K562 (cell line): ENCODE results near the gene UNC13A.

ENCODE experiments used
- EGR1 ChIP-seq: fragments of 450-650 bp; conservative IDR thresholded peaks from 2 replicates; pipeline ENCODE4 v1.6.1; 2017; ENCODE audit warnings: mild to moderate bottlenecking
- EP300 ChIP-seq: IDR thresholded peaks from 2 replicates; pipeline ENCODE4 v1.6.1; 2012; ENCODE audit warnings: low read length, improper control_type of control experiment
- JUND ChIP-seq, 2 experiments: IDR thresholded peaks; 2 replicates in 1 of 2; 3 replicates in 1 of 2; pipeline ENCODE4 v1.6.1; 2011; ENCODE audit warnings: borderline replicate concordance in 2 of 2, low read depth in 2 of 2, low read length in 2 of 2, improper control_type of control experiment in 1 of 2, missing biosample characterization in 1 of 2, missing genetic modification characterization in 1 of 2, missing genetic modification reagents in 1 of 2
- NFIC ChIP-seq: fragments of 450-650 bp; IDR thresholded peaks from 2 replicates; pipeline ENCODE4 v1.6.1; 2017; ENCODE audit warnings: mild to moderate bottlenecking, inconsistent platforms
- NONO ChIP-seq, 2 experiments: fragments of 200-400 bp in 1 of 2; fragments of 450-650 bp in 1 of 2; formaldehyde crosslinking in 1 of 2; IDR thresholded peaks; 2 replicates each; pipeline ENCODE4 v1.6.1; 2017; ENCODE audit warnings: low read depth in 2 of 2, mild to moderate bottlenecking in 2 of 2, moderate library complexity in 2 of 2, low read length in 1 of 2
- POLR2AphosphoS5 ChIP-seq: IDR thresholded peaks from 2 replicates; pipeline ENCODE4 v1.6.1; 2011; ENCODE audit warnings: mild to moderate bottlenecking, low read depth, low read length, moderate library complexity; ENCODE audit not compliant: control insufficient read depth, insufficient read depth
- RFX5 ChIP-seq: IDR thresholded peaks from 2 replicates; pipeline ENCODE4 v1.6.1; 2011; ENCODE audit warnings: low read depth, mild to moderate bottlenecking, improper control_type of control experiment, low read length
- TEAD4 ChIP-seq, 2 experiments: sonication (generic) in 1 of 2; formaldehyde crosslinking in 1 of 2; IDR thresholded peaks; 2 replicates each; pipeline versions ENCODE4 v1.6.1 to v1.8.0; 2012 to 2022; ENCODE audit warnings: borderline replicate concordance in 1 of 2, inconsistent platforms in 1 of 2, low read length in 1 of 2, mild to moderate bottlenecking in 1 of 2, missing genetic modification reagents in 1 of 2
- XRCC3 ChIP-seq: fragments of 450-650 bp; IDR thresholded peaks from 2 replicates; pipeline ENCODE4 v1.6.1; 2017; ENCODE audit warnings: mild to moderate bottlenecking, moderate library complexity
- ZNF174 ChIP-seq: fragments of 250-450 bp; sonication (Bioruptor Pico); IDR thresholded peaks from 2 replicates; pipeline ENCODE4 v1.4.0; 2020; ENCODE audit warnings: mild to moderate bottlenecking

DNA sequence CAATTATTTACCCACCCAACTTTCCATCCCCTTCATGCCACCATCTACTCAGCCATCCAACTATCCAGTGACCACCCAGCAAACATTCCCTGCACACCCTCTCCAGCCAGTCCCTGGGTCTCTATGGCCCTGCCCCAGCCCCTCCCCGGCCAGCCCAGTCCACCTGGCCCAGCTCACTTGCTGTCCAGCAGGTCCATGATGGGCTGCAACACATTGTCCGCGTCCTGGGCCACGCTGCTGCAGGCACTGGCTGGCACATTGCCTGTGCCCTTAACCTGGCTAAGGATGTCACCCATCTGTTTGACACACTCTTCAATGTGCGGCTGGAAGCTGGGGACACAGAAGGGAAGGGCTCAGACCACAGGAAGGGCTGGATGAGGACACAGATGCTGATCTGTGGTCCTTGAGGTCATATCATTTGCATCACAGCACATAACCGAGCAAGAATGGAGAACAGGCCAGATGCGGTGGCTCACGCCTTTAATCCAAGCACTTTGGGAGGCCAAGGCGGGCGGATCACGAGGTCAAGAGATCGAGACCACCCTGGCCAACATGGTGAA lies 61.6 kb downstream of the UNC13A start:
- TF ChIP-seq ZNF174 (CRISPR knock-in tag) (no peak), JUND (IDR thresholded peaks at IDR 0.05; ENCODE audit: borderline replicate concordance, low read depth, low read length) (no peak), JUND (tag; IDR thresholded peaks at IDR 0.05; ENCODE audit: borderline replicate concordance, low read depth, low read length) (no peak), RFX5 (no peak), XRCC3 (no peak), EP300 (no peak), TEAD4 (IDR thresholded peaks at IDR 0.05; ENCODE audit: low read length) (no peak), TEAD4 (CRISPR knock-in tag; IDR thresholded peaks at IDR 0.05; ENCODE audit: borderline replicate concordance) (no peak), NFIC (no peak), EGR1 (no peak), POLR2AphosphoS5 (no peak), NONO (IDR thresholded peaks at IDR 0.05; ENCODE audit: low read depth in 2 of 2, low read length in 1 of 2) (no peak)
